SK-N-MC (cell line): Measurements from ENCODE around the gene PLN.

Source experiments
- DNase-seq: peaks from one replicate; pipeline ENCODE4 v3.0.0-alpha.2; 2011; ENCODE audit warnings: low read depth, low spot score
- H3K27ac ChIP-seq: fragments of 200-600 bp; sonication (generic); 2 replicates; pipeline ENCODE4 v1.5.1; 2016; ENCODE audit warnings: mixed run types
- H3K36me3 ChIP-seq: fragments of 200-600 bp; sonication (generic); 2 replicates; pipeline ENCODE4 v1.6.1; 2017; ENCODE audit warnings: antibody characterized with exemption, low read length, mixed read lengths; ENCODE audit not compliant: insufficient read depth
- H3K4me3 ChIP-seq: fragments of 200-600 bp; sonication (generic); 2 replicates; pipeline ENCODE4 v1.5.1; 2016
- H3K9ac ChIP-seq: fragments of 200-600 bp; sonication (generic); 2 replicates; pipeline ENCODE4 v1.8.0; 2017; ENCODE audit warnings: mixed run types, mixed read lengths; ENCODE audit not compliant: insufficient read length
- H3K9me3 ChIP-seq: fragments of 200-600 bp; sonication (generic); 2 replicates; pipeline ENCODE4 v1.6.1; 2017; ENCODE audit warnings: low read depth, mild to moderate bottlenecking, antibody characterized with exemption, low read length, moderate library complexity, mixed read lengths
- EZH2 ChIP-seq: fragments of 200-600 bp; sonication (generic); IDR thresholded peaks from one replicate; pipeline ENCODE4 v1.6.1; 2017; ENCODE audit warnings: antibody characterized with exemption
- FOXP2 ChIP-seq: optimal IDR thresholded peaks from 2 replicates; pipeline ENCODE3; 2011; ENCODE audit warnings: mild to moderate bottlenecking, moderate library complexity; ENCODE audit not compliant: insufficient read depth; ENCODE audit errors: extremely low read length, control extremely low read depth
- POLR2AphosphoS5 ChIP-seq: IDR thresholded peaks from 2 replicates; pipeline ENCODE4 v1.6.1; 2012; ENCODE audit warnings: mild to moderate bottlenecking, low read depth, low read length, borderline replicate concordance

PLN gene

GRCh38 chr6:118594877-118595276, 46.8 kb downstream of the PLN start:
- H3K9me3 ChIP-seq, result no peaks in the 10 kb centered on the region
- H3K36me3 ChIP-seq, result no peaks in the 10 kb centered on the region
- no peak for DNase-seq
- H3K4me3 ChIP-seq, result no peak overlapping the region
- TF ChIP-seq FOXP2 (no peak), POLR2AphosphoS5 (no peak), EZH2 (no peak)
- H3K27ac ChIP-seq, result no peak overlapping the region
- no peak overlapping the region for H3K9ac ChIP-seq

GRCh38 chr6:118596774-118597320, 48.8 kb downstream of the PLN start:
- no peak for DNase-seq
- Histone ChIP-seq H3K9me3 (no peaks in the 10 kb centered on the region), H3K27ac (no peak overlapping the region), H3K36me3 (no peaks in the 10 kb centered on the region), H3K4me3 (no peak overlapping the region), H3K9ac (no peak overlapping the region)
- TF ChIP-seq EZH2 (no peak), POLR2AphosphoS5 (no peak)

- Histone ChIP-seq H3K36me3 (no peaks in the 10 kb centered on the region), H3K27ac (no peak overlapping the region), H3K9me3 (no peaks in the 10 kb centered on the region), H3K4me3 (no peak overlapping the region), H3K9ac (no peak overlapping the region)
- no peak for DNase-seq
- TF ChIP-seq POLR2AphosphoS5, result no peak
- TF ChIP-seq EZH2, result no peak
- no peak for TF ChIP-seq FOXP2
Observed at GRCh38 chr6:118597636-118598035, 49.5 kb downstream of the PLN start.

GRCh38 chr6:118598324-118598723, 50.2 kb downstream of the PLN start:
- TF ChIP-seq POLR2AphosphoS5 (no peak), EZH2 (no peak), FOXP2 (no peak)
- H3K27ac ChIP-seq, result no peak overlapping the region

GRCh38 chr6:118602300-118602699, 54.2 kb downstream of the PLN start:
- Histone ChIP-seq H3K4me3 (no peak overlapping the region), H3K27ac (no peak overlapping the region), H3K36me3 (no peaks in the 10 kb centered on the region), H3K9me3 (no peaks in the 10 kb centered on the region), H3K9ac (no peak overlapping the region)
- DNase-seq, result no peak
- TF ChIP-seq POLR2AphosphoS5 (no peak), EZH2 (no peak), FOXP2 (no peak)

More at GRCh38 chr6:118598324-118598723, 50.2 kb downstream of the PLN start:
- Histone ChIP-seq H3K36me3 (no peaks in the 10 kb centered on the region), H3K9me3 (no peaks in the 10 kb centered on the region), H3K4me3 (no peak overlapping the region), H3K9ac (no peak overlapping the region)
- DNase-seq, result no peak

- H3K36me3 ChIP-seq, result no peaks in the 10 kb centered on the region
Observed at GRCh38 chr6:118603372-118603771, 55.3 kb downstream of the PLN start.

GRCh38 chr6:118606268-118606667, 58.2 kb downstream of the PLN start:
- TF ChIP-seq FOXP2, result no peak
- TF ChIP-seq EZH2, result no peak
- no peak for TF ChIP-seq POLR2AphosphoS5
- Histone ChIP-seq H3K9me3 (no peaks in the 10 kb centered on the region), H3K27ac (no peak overlapping the region), H3K36me3 (no peaks in the 10 kb centered on the region), H3K4me3 (no peak overlapping the region), H3K9ac (no peak overlapping the region)
- no peak for DNase-seq

More at GRCh38 chr6:118603372-118603771, 55.3 kb downstream of the PLN start:
- TF ChIP-seq POLR2AphosphoS5 (no peak), FOXP2 (no peak), EZH2 (no peak)
- H3K4me3 ChIP-seq, result no peak overlapping the region
- H3K9me3 ChIP-seq, result no peaks in the 10 kb centered on the region
- no peak for DNase-seq
- no peak overlapping the region for H3K27ac ChIP-seq
- no peak overlapping the region for H3K9ac ChIP-seq

- TF ChIP-seq FOXP2 (no peak), POLR2AphosphoS5 (no peak), EZH2 (no peak)
- Histone ChIP-seq H3K36me3 (no peaks in the 10 kb centered on the region), H3K27ac (no peak overlapping the region), H3K9me3 (no peaks in the 10 kb centered on the region), H3K4me3 (no peak overlapping the region), H3K9ac (no peak overlapping the region)
- DNase-seq, result no peak
Observed at GRCh38 chr6:118606858-118607257, 58.8 kb downstream of the PLN start.
